DOHH2 (cell line): ENCODE results near the gene SH3BP5L.

ENCODE experiments used
- H3F3A ChIP-seq: fragments of 200-600 bp; sonication (generic), shearing (Covaris generic); 2 replicates; pipeline ENCODE4 v1.6.0; 2016; ENCODE audit warnings: antibody characterized with exemption, mild to moderate bottlenecking; ENCODE audit not compliant: control insufficient read depth, insufficient read depth
- H3K27ac ChIP-seq: fragments of 200-600 bp; sonication (generic); 2 replicates; pipeline ENCODE4 v1.5.1; 2014; ENCODE audit warnings: low read depth, mild to moderate bottlenecking, low read length, moderate library complexity
- H3K27me3 ChIP-seq: fragments of 200-600 bp; sonication (generic); 2 replicates; pipeline ENCODE4 v1.6.1; 2014; ENCODE audit warnings: mild to moderate bottlenecking, low read length, mixed read lengths; ENCODE audit not compliant: control insufficient read depth
- H3K36me3 ChIP-seq: fragments of 200-600 bp; sonication (generic); 2 replicates; pipeline ENCODE4 v1.6.1; 2014; ENCODE audit warnings: mild to moderate bottlenecking, low read length, moderate library complexity, mixed read lengths; ENCODE audit not compliant: control insufficient read depth
- H3K4me1 ChIP-seq: fragments of 200-600 bp; sonication (generic); 2 replicates; pipeline ENCODE4 v1.6.1; 2014; ENCODE audit warnings: mild to moderate bottlenecking, low read length, mixed read lengths; ENCODE audit not compliant: control insufficient read depth
- H3K4me2 ChIP-seq: fragments of 200-600 bp; sonication (generic); 2 replicates; pipeline ENCODE4 v1.6.0; 2014; ENCODE audit warnings: mild to moderate bottlenecking, low read length, moderate library complexity
- H3K4me3 ChIP-seq: fragments of 200-600 bp; sonication (generic); 2 replicates; pipeline ENCODE4 v1.5.1; 2014; ENCODE audit warnings: mild to moderate bottlenecking, low read length, mixed read lengths
- H3K79me2 ChIP-seq: fragments of 200-600 bp; sonication (generic); 2 replicates; pipeline ENCODE4 v1.6.1; 2014; ENCODE audit warnings: mild to moderate bottlenecking, low read length, mixed read lengths; ENCODE audit not compliant: control insufficient read depth
- H3K9me2 ChIP-seq: fragments of 200-600 bp; sonication (generic); replicated peaks from 2 replicates; pipeline ENCODE4 v1.6.1; 2014; ENCODE audit warnings: mild to moderate bottlenecking, low read length, mixed read lengths; ENCODE audit not compliant: control insufficient read depth
- H3K9me3 ChIP-seq: fragments of 200-600 bp; sonication (generic); 2 replicates; pipeline ENCODE4 v1.6.1; 2014; ENCODE audit warnings: antibody characterized with exemption, low read length, mixed read lengths; ENCODE audit not compliant: control insufficient read depth, insufficient read depth
- H4K20me1 ChIP-seq: fragments of 200-600 bp; sonication (generic); 2 replicates; pipeline ENCODE4 v1.6.0; 2014; ENCODE audit warnings: low read depth, mild to moderate bottlenecking, antibody characterized with exemption, low read length, moderate library complexity; ENCODE audit not compliant: control insufficient read depth, insufficient read depth
- CTCF ChIP-seq: fragments of 200-600 bp; sonication (generic); IDR thresholded peaks from one replicate; pipeline ENCODE4 v1.5.1; 2014; ENCODE audit warnings: antibody characterized with exemption, mild to moderate bottlenecking, low read depth, low read length; ENCODE audit not compliant: poor library complexity, severe bottlenecking
- EZH2phosphoT487 ChIP-seq: fragments of 200-600 bp; sonication (generic); IDR thresholded peaks from 2 replicates; pipeline ENCODE4 v1.6.1; 2017; ENCODE audit warnings: borderline replicate concordance, mild to moderate bottlenecking, antibody characterized with exemption, low read length, moderate library complexity, mixed read lengths

SH3BP5L gene

GRCh38 chr1:248849152-248849551, 23.4 kb upstream of the SH3BP5L start:
- TF ChIP-seq EZH2phosphoT487 (no peak), CTCF (no peak)
- no peaks in the 10 kb centered on the region for H3K27me3 ChIP-seq
- H3K4me2 ChIP-seq, result no peak overlapping the region
- no peaks in the 10 kb centered on the region for H3K79me2 ChIP-seq
- peaks cover 97% of the 10 kb centered on the region for H3K36me3 ChIP-seq
- H4K20me1 ChIP-seq, result no peaks in the 10 kb centered on the region
- 0 out of 2 replicates have a peak, but pooled peaks cover 4% of the 10 kb centered on the region for H3F3A ChIP-seq
- peaks cover 11% of the 10 kb centered on the region for H3K4me1 ChIP-seq
- H3K9me2 ChIP-seq, result no peaks in the 10 kb centered on the region
- H3K27ac ChIP-seq, result no peak overlapping the region
- no peak overlapping the region for H3K4me3 ChIP-seq
- no peaks in the 10 kb centered on the region for H3K9me3 ChIP-seq

- Histone ChIP-seq H3K9me3 (no peaks in the 10 kb centered on the region), H3K79me2 (no peaks in the 10 kb centered on the region), H3K4me3 (no peak overlapping the region), H3K4me2 (no peak overlapping the region), H3K4me1 (peaks cover 11% of the 10 kb centered on the region), H3F3A (peaks cover 4% of the 10 kb centered on the region; the same call in 1 of the 2 replicates), H3K36me3 (peaks cover 91% of the 10 kb centered on the region), H3K27me3 (no peaks in the 10 kb centered on the region), H3K27ac (no peak overlapping the region), H3K9me2 (no peaks in the 10 kb centered on the region), H4K20me1 (no peaks in the 10 kb centered on the region)
- TF ChIP-seq CTCF, result no peak
- TF ChIP-seq EZH2phosphoT487, result no peak
Observed at GRCh38 chr1:248848602-248849001, 22.9 kb upstream of the SH3BP5L start.

DNA sequence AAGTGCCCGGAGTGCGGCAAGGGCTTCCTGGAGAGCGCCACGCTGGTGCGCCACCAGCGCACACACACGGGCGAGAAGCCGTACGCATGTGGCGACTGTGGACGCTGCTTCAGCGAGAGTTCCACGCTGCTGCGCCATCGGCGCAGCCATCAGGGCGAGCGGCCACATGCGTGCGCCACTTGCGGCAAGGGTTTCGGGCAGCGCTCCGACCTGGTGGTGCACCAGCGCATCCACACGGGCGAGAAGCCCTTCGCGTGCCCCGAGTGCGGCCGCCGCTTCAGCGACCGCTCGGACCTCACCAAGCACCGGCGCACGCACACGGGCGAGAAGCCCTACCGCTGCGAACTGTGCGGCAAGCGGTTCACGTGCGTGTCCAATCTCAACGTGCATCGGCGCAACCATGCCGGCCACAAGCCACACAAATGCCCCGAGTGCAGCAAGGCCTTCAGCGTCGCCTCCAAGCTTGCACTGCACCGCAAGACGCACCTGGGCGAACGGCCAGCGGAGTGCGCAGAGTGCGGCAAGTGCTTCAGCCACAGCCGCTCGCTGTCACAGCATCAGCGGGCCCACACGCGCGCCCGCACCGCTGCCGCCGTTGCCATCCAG, 22.3 kb upstream of the SH3BP5L start:
- no peaks in the 10 kb centered on the region for H3K9me2 ChIP-seq
- H3F3A ChIP-seq, result peaks cover 4% of the 10 kb centered on the region; the same call in 1 of the 2 replicates
- peaks cover 86% of the 10 kb centered on the region for H3K36me3 ChIP-seq
- no peaks in the 10 kb centered on the region for H4K20me1 ChIP-seq
- no peaks in the 10 kb centered on the region for H3K9me3 ChIP-seq
- H3K27me3 ChIP-seq, result no peaks in the 10 kb centered on the region
- H3K79me2 ChIP-seq, result no peaks in the 10 kb centered on the region
- peaks cover 10% of the 10 kb centered on the region for H3K4me1 ChIP-seq
- H3K4me3 ChIP-seq, result no peak overlapping the region
- TF ChIP-seq EZH2phosphoT487, result no peak
- no peak for TF ChIP-seq CTCF
- H3K4me2 ChIP-seq, result no peak overlapping the region
- no peak overlapping the region for H3K27ac ChIP-seq
